NCI-H146 treated with DMSO at 0.1 percent for 48 hours (cell line): ENCODE results near the gene MOB3B.
A peak's percentile ranks its signal among the peaks of the same experiment; 100 is the strongest.

ENCODE experiments used
- DNase-seq: peaks from one replicate; lab custom pipeline; 2025; ENCODE audit not compliant: unreplicated experiment; lab: John Stamatoyannopoulos, UW

MOB3B gene

GRCh38 chr9:27293996-27294395 is 235.6 kb downstream of the MOB3B start:
- no peak for DNase-seq

GRCh38 chr9:27292659-27293405 is 236.8 kb downstream of the MOB3B start:
- no peak for DNase-seq

GRCh38 chr9:27291292-27291691 is 238.3 kb downstream of the MOB3B start:
- no peak for DNase-seq

- DNase-seq, result no peak
Measured at GRCh38 chr9:27282269-27282668, 247.3 kb downstream of the MOB3B start.

DNA sequence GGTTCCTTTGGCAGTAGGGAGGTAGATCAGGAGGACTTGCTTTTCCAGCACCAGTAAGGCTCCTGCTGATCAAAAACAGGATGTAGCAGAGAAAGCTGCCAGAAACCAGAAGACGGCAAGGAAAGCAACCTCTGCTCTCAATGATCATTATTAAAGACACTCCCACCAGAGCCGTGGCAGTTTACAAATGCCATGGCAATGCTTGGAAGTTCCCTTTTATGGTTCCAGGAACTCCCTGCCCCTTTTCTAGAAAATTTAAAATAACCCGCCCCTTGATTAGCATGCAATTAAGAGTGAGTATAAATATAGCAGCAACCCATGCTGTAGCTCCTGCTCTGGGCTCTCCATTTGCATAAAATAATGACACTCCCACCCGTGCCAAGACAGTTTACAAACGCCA is 248.8 kb downstream of the MOB3B start:
- DNase-seq, result no peak

GRCh38 chr9:27280249-27280648 is 249.4 kb downstream of the MOB3B start:
- no peak for DNase-seq

- DNase-seq, result no peak
Measured at GRCh38 chr9:27279611-27280010, 250.0 kb downstream of the MOB3B start.

DNA sequence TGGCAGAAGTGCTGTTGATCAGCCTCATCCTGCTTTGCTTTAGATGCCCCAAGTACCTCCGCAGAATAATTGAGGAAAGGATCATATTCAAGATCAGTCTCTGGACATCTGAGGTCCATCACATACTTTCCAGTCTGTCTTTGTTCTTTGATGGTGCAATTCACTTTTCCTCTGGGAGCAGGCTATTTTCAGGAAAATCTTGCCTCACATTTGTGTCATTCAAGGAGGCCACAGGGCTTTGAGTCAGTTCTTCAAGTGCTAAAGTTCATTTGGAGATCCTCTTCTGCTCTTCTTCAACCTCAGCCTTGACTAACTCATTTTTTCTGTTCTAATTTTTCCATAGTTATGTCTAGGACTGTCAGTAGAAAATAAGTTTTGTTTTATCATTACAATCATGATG is 251.2 kb downstream of the MOB3B start:
- DNase-seq, result no peak

DNA sequence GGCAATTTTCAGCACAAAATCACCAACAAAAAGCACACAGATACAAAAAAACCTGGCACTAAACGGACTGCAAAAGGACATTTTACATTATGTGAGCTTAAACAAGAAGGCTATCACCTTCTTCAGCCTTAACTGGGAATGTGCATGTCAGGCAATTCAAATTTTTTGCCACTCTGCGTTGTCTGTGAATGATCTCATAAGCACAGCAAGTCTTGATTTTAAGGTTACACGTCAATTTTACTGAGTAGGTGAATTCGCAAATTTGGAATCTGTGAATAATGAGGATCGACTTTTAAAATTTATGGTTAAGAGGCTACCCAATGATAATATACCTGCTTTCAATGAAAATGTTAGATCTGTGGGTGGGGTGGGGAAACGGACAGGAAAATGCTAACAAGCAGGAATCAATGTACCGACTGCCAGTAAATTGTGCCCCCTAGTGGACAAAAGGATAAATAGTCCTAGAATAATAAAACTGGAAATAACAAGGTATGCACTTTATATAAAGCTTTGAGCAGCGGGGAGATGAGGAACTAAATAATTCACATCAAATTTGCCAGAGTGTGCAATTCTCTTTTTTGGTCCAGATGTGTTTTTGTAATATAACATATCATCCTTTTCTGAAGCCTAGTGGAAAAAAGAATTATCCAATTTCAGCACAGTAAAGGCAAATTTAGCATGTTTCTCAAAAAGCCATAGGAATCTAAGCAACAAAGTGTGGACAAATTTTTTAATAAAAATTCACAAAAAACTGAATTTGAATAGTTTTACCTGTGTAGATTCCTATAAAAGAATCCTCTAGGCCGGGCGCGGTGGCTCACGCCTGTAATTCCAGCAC is 253.2 kb downstream of the MOB3B start:
- DNase-seq, result peak; percentile 57
